ENCODE measurements around the gene HES3.

The HES3 gene, protein sequence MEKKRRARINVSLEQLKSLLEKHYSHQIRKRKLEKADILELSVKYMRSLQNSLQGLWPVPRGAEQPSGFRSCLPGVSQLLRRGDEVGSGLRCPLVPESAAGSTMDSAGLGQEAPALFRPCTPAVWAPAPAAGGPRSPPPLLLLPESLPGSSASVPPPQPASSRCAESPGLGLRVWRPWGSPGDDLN

GRCh38 chr1:6243993-6244392 lies at the start of gene HES3:
TSS of gene HES3 (plus strand) at chr1:6244179. CDS start at chr1:6244366, 187 bp downstream.
- DNase-seq (ENCODE audit: low read depth, low spot score): no peak

GRCh38 chr1:6197746-6198427 lies 46.1 kb upstream of the HES3 start:
- no peak for DNase-seq (ENCODE audit: low read depth, low spot score)

DNA sequence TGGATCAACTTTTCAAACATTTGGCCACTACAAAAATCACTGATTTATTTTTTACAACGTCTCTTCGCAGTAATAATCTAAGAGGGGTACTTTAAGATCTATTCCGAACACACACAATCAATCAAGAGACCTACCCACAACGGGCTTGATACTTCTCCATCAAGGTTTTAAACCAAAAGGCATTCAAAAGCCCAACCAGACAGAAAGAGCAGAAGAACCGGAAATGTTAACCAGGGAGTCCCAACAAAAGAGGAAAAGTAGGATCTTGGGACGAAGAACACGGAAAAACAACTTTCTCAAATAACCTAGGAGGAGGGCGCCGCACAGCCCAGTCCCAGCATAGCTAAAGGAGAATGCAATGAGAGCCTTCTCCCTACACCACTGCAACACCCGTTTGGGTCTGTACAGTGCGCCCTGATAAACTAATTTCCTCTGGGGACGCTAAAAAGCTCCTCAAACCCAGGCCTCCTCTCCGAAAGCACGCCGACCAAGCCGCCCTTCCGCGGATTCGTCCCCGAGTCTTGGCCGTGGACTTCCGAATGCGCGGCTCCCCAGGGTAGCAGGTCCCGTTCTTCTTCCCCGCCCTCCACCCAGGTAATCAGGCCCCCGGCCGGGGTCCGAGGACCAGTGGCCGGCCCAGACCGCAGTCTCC lies 45.2 kb upstream of the HES3 start:
- peak; percentile 42 for DNase-seq (ENCODE audit: low read depth, low spot score)

DNA sequence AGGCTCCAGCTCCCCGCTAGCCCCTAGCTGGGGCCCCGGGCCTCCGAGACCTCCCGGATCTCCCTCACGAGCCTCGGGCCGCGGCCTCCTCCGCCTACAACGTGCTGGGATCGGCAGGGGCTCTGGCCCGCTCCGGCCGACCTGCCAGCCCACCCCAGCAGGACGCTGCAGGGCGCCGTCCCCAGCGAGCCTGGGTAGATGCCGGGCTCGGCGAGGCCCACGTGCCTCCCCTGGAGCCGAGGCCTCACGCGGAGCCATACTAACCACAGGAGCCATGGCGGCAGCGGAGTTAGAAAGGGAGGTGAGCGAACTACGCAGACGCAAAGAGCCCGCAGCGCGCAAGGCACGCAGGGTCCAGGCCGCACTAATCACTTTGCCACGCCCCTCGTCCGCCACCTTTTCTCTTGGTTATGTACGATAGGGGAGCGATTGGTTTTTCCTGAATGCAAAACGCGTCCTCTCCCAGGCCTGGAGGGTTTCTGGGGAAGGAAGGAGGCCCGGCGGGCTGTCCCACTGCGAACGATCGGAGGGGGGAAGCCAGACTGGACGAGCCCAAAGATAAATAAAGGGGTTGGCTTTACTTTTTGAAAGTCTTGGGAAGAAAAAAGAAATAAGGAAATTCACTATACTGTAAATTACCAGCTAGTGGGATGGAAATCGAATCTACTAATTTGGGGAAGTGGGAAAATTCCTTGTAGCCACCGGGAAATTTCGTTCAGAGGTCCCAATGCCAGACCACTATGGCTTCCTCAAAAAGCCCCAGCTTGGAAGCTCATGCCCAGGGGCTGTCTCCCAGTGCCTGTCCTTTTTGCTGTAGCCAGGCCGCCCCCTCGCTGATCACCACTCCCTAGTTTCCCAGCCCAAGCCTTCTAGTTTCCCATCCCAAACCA lies 44.4 kb upstream of the HES3 start, which contains the start of gene RPL22:
Gene RPL22 (minus strand): TSS at position 298 of the 890 bp plus-strand sequence. CDS start 22 bp downstream, at position 276.
- peak; percentile 99 for DNase-seq (ENCODE audit: low read depth, low spot score)

- DNase-seq (ENCODE audit: low read depth, low spot score): no peak
These were observed 43.7 kb upstream of the HES3 start for GRCh38 chr1:6200188-6200809.

DNA sequence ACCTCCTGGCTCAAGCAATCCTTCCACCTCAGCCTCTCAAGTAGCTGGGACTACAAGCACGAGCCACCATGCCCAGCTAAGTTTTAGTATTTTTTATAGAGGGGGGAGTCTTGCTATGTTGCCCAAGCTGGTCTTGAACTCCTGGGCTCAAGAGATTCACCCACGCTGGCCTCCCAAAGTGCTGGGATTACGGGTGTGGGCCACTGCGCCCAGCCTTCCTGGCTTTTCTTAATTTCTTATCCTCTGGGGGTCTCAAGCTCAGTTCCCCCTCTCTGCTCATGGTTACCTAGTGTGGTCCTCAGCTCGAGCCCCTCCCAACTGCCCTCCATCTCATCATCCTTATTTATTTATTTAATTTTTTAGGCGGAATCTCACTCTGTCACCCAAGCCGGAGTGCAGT lies 41.7 kb upstream of the HES3 start:
- DNase-seq (ENCODE audit: low read depth, low spot score): no peak

DNA sequence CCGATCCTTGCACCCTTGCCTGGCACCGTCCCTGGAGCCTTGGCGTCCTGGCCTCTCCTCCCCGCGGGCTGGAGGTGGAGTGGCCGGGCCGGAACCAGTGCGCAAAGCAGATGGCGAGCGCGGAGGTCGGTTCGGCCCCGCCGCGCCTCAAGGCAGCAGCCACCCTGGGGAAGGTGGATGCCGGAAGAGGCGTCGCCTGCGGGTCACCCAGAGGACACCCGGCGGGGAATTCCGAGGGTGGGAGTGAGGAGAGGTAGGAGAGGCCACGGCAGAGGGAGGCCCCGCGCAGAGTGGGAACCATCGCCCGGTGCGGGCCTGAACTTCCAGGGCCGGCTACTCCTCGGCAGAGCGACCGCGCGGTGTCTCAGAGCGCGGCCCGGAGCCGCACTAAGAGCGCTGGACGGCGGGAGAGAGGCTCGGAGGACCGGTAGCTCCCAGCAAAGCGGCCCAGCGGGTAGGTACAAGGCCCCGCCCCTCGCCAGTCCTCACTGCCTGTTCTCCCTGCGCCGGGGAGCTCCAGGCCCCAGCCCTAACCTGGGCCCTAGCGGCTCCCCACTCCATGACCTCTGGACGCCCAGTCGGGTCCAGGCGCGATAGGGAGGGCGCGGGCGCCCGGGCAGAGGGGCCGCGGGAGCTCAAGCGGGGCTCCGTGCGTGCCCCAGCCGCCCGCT lies 38.0 kb upstream of the HES3 start, which contains the start of gene RNF207:
Gene RNF207 (plus strand): TSS at position 271 of the 671 bp plus-strand sequence. CDS start 417 bp downstream, outside the sequence.
- peak; percentile 92 for DNase-seq (ENCODE audit: low read depth, low spot score)

- no peak for DNase-seq (ENCODE audit: low read depth, low spot score)
These were observed 37.5 kb upstream of the HES3 start for GRCh38 chr1:6206520-6206855.

GRCh38 chr1:6207075-6207885 lies 36.7 kb upstream of the HES3 start:
- no peak for DNase-seq (ENCODE audit: low read depth, low spot score)

- no peak for DNase-seq (ENCODE audit: low read depth, low spot score)
These were observed 36.1 kb upstream of the HES3 start for GRCh38 chr1:6207921-6208320.

- peak; percentile 73 for DNase-seq (ENCODE audit: low read depth, low spot score)
These were observed 35.0 kb upstream of the HES3 start for GRCh38 chr1:6208723-6209660.

DNA sequence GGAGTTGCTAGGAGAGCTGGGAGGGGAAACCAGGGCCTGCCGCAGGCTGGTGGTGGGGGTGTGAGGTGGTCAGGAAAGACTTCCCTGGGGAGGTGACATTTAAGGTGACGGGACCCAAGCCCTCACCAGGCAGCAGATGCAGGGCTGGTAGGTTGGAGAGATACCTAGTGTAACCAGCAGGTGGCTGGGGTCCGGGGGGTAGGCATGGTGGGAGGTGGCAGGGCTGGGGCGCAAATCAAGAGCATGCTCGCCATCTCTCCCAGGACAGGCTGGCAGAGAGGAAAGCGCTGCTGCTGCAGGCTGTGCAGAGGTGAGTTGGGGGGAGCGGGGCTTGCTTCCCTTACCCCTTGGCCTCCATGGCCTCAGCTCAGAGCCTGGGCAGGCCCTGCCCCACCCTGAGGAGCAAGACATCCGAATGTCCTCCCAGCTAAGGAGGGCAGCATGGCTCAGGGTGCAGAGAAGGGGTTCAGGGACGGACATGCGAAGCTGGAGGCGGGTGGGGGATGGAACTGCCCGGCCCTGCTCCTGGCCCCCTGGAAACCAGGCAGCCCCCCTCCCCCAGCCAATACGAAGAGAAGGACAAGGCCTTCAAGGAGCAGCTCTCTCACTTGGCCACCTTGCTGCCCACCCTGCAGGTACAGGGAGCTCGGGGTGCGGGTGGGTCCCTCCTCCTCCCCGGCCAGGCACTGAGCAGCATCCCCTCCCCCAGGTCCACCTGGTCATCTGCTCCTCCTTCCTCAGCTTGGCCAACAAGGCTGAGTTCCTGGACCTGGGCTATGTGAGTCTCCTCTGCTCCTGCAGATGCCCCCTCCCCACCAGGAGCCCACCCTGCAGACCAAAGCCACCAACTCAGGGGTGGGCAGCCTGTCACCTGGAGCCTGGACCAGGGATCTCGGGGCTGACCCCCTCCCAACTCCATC lies 34.1 kb upstream of the HES3 start:
- DNase-seq (ENCODE audit: low read depth, low spot score): no peak

GRCh38 chr1:6210591-6211355 lies 33.2 kb upstream of the HES3 start:
- no peak for DNase-seq (ENCODE audit: low read depth, low spot score)

- DNase-seq (ENCODE audit: low read depth, low spot score): no peak
These were observed 32.2 kb upstream of the HES3 start for GRCh38 chr1:6211731-6212130.

DNA sequence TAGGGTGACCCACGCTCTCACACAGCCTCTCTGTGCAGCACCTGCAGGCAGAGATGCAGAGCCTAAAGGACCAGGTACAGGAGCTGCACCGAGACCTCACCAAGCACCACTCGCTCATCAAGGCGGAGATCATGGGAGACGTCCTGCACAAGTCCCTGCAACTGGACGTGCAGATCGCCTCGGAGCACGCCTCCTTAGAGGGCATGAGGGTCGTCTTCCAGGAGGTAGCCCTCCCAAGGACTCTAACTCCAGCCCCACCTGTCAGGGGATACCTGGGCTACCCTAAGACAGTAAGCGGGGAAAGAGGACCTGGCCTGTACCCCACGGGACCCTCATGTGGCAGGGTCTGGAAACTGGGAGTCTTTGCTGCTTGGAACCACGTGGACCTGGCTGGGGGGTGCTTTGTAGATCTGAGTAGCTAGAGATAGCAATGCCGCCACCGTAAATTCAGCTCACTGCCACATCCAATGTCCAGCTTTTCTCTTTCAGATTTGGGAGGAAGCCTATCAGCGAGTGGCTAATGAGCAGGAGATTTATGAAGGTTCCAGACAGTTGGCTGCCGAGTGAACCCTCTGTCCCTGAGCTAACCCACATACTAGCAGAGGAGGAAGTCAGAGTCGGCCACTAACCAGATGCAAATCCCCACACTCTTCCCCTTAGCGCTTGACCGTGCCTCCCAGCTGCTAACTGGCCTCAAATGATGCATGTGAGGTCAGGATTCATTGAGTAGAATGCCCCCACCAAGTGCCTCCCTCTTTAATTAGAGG lies 31.6 kb upstream of the HES3 start:
- DNase-seq (ENCODE audit: low read depth, low spot score): no peak
